Stimulated activated CD4-positive, alpha-beta T cell treated with anti-CD3 and anti-CD28 coated beads, Interleukin-1b, Interleukin-23, amount 100 ng/mL, for 24 hours (primary cell): ENCODE data around the gene PAPOLB.
"Not testable (repeated sequence)": the region's sequence is repeated elsewhere in the genome, so short reads cannot be mapped to it uniquely, and the experiment has no call there.

Experiments
- DNase-seq, 4 experiments: peaks; one replicate each; pipeline ENCODE4 v3.0.0-alpha.2; 2020; ENCODE audit warnings: low read depth in 4 of 4, low spot score in 1 of 4

The PAPOLB gene

DNA sequence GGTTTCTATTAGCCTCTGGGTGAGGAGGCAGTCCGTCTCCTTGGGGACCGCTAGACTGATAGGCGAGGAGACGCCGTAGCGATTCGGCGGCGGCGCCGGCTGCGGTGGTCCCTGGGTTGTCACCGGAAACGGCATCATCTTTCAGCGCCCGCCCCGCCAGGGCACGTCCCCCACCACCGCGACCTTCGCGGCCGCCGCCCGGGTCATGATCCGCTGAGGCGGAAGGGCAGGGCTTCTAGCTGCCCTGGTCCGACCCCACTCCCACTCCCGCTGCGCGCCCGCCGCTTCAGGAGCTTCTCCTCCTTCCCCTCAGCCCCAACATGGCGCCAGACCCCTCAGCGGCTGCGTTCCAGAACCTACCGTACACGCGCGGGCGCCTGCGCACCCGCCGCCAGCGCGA is at the start of gene PAPOLB:
PAPOLB (minus strand) TSS at position 358 of the 400 bp plus-strand sequence; CDS start at position 138, 220 bp downstream.
- DNase-seq = no peak

DNA sequence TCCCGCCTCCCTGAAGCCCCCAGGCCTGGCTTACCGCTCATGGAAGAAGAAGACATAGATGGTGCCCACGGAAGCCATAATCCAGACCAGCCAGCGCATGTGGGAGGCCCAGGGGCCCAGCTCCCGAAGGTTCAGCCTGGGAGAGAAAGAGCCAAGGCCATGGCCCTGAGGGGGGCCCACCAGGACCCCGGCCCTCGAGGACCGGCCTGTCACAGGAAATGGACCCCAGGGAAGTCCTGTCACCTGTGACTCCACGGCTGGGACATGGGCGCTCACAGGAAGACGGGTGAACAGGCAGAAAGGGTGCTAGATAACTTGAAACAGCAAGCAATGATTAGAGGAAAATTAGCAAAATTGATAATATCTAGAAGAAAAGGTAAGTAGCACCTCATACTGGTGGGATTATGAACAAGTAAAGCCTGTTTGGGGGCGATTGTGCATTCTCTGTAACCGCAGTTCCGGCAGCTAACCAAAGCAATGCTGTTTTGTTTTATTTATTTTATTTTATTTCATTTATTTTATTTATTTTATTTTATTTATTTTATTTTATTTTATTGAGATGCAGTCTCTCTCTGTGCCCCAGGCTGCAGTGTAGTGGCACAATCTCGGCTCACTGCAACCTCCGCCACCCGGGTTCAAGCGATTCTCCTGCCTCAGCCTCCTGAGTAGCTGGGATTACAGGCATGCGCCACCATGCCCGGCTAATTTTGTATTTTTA is 49.4 kb upstream of the PAPOLB start:
- no peak for DNase-seq

DNA sequence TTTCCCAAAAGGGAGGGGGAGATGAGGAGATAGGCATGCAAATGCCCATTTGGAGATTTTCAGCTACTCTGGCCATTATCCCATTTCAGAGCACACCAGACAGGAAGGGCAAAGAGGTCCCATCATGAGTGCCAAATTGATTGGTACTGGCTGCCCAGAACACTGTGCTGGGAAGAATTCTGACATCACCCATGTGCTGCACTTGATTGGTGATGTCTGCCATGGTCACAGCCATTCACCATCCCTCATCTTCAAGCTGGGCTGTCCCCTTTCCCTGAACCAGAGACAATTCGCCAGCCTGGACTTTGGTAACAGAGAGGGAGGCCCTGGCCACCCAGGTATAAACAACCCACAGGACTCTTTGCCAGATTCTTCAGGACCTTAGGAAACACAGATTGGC is 44.9 kb upstream of the PAPOLB start:
- no peak for DNase-seq

DNA sequence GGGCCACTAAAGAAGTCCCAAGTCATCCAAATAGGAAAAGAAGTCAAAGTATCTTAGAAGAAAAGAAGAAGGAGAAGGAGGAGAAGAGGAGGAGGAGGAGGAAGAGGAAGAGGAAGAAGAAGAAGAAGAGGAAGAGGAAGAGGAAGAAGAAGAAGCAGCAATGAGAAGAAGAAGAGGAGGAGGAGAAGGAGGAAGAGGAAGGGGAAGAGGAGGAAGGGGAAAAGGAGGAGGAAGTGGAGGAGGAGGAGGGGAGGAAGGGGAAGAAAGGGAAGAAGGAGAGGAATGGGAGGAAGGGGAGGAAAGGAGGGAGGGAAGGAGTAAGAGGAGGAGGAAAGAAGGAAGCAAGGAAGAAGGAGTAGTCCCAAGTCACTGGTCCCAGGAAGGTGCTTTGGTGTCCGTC is 43.3 kb upstream of the PAPOLB start:
- DNase-seq = no peak

DNA sequence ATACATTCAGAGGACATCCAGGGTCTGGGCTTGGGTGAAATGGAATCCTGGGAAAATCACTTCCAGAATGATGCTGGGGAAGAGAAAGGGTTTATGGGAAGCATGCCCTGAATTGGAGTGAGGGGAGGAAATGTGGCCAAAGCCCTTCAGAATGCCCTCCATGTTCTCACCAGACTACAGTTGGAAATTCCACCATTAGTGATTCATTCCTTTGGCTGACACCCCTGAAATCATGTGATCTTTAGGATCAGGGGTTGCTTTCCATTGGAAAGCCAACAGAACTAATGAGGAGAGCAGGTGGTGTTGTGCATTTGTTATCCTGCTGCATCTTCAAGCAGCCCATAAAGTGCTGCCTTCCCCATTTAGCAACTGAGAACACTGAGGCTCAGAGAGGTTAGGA is 42.5 kb upstream of the PAPOLB start:
- no peak for DNase-seq

DNA sequence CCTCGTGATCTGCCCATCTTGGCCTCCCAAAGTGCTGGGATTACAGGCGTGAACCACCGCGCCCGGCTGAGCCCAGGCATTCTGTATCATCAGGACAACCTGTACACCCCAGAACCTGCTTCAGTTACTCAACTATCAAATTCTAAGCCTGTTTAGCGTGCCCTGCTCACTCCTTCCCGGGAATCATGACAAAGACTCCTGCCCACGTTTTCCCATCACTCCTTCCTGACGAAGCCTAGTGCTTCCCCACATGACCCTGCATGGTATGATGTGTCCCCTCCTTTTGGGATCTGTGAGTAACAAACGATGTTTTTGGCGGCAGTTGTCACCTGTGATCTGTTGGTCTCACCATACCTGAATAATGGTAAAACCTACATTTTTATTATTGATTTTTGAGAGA is 33.9 kb upstream of the PAPOLB start:
- no peak for DNase-seq

DNA sequence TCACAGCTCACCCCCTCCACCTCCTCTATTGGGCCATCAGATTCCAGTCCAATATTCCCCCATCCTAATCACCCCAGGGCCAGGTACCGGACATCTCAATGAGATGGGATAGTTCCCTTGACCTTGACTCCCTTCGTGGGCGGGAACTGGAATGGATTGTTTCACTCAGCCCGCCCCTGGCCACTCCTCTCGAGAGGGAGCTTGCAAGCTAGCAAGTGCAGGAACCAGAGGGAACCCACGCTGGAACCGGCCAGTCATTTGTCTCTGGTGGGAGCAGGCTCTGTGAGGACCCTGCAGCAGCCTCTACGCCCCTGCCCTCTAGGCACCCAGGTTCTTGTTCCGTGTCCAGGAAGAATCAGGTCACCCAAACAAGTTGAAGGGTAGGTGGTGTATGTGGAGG is 32.7 kb upstream of the PAPOLB start:
- DNase-seq = no peak

DNA sequence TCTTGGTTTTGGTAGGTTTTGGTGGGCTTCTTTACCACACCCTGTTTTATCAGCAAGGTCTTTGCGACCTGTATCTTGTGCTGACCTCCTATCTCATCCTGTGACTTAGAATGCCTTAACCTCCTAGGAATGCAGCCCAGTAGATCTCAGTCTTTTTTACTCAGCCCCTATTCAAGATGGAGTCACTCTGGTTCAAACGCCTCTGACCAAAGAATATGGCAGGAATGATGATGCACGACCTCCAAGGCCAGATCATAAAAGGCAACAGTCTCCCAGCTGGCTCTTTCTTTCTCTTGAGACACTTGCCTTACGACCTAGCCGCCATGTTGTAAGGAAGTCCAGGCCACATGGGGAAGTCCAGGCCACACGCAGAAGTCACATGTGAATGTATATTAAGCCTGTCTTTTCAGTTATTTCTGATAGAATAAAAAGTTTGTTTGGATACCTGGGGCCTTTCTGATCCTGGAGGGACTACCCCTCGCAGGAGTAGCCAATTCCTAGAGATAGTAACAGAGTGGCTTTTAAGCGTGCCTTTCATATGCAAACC is 32.2 kb upstream of the PAPOLB start:
- DNase-seq = no peak

DNA sequence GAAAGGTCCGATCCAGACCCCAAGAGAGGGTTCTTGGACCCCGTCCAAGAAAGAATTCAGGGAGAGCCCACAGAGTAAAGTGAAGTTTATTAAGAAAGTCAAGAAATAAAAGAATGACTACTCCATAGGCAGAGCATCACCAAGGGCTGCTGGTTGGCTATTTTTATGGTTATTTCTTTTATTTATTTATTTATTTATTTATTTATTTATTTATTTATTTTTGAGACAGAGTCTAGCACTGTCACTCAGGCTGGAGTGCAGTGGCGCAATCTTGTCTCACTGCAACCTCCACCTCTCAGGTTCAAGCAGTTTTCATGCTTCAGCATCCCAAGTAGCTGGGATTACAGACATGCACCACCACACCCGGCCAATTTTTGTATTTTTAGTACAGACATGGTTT is 31.4 kb upstream of the PAPOLB start:
- DNase-seq = not testable (repeated sequence)

DNA sequence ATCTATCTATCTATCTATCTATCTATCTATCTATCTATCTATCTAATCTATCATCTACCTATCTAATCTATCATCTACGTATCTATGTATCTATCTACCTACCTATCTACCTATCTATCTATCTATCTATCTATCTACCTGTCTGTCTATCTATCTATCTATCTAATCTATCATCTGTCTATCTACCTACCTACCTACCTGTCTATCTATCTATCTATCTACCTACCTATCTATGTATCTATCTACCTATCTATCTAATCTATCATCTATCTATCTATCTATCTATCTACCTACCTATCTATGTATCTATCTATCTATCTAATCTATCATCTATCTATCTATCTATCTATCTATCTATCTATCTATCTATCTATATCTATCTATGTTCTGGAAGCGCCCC is 29.7 kb upstream of the PAPOLB start:
- DNase-seq = not testable (repeated sequence)

DNA sequence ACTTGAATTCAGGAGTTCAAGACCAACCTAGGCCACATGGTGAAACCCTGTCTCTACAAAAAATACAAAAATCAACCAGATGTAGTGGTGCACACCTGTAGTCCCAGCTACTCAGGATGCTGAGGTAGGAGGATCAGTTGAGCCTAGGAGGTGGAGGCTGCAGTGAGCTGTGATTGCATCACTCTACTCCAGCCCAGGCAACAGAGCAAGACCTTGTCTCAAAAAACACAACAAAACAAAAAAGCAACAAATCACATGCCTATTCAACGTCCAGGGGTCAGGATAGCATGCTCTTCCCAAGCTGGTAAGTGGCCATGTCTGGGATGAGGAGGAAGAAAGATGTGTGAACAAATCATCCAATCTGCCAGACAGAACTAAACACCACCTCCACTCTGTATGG is 27.9 kb upstream of the PAPOLB start:
- no peak for DNase-seq

DNA sequence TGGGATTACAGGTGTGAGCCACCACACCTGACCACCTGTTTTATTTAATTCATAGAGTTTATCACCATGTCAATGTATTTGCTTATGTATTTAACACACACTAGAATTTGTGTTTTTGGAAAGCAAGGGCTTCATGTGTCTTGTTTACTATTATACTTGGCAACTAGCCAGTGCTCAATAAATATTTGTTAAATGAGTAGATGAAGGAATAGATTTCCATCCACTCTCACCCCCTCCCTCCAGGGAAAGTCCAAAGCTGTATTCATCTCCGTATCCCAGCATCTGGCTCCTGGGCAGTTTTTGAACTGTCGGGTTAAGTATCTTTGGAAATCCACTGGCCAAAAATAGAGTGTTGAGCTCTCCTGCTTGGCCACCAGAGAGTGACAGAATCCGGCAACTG is 26.3 kb upstream of the PAPOLB start:
- DNase-seq = no peak

DNA sequence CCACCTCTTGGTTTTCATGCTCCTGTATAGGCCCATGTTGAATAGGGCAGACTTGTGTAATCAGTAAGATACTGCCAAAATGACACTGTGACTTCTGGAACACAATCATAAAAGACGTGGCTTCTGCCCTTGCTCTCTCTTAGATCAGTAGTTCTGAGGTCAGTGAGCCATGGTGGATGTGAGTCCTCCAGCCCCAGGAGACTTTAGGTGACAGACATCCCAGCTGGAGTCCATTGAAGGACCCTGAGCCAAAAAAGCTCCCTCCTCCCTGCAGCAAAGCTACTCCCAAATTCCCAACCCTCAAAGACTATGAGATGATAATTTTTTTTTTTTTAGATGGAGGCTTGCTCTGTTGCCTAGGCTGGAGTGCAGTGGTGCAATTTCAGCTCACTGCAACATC is 24.8 kb upstream of the PAPOLB start:
- no peak for DNase-seq

DNA sequence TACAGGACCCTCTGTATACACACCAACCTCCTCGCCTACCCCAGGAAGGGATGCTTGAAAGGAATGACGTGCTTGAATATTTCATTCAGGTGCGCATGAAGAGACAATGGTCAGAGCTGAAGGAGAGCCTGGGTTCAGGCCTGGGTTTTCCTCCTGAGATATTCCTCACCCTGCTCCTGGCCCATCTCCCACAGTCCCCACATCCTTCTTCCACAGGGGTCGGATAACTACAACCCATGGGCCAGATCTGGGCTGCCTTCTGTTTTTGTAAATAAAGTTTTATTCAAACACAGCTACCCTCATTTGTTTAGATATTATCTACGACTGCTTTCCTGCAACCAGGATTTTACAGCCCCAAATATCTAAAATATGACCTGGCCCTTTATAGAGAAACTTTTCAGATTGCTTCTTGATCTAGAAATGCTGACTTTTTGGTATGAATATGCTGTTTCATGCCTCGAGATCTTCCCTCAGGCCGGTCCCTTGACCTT is 23.5 kb upstream of the PAPOLB start:
- no peak for DNase-seq

DNA sequence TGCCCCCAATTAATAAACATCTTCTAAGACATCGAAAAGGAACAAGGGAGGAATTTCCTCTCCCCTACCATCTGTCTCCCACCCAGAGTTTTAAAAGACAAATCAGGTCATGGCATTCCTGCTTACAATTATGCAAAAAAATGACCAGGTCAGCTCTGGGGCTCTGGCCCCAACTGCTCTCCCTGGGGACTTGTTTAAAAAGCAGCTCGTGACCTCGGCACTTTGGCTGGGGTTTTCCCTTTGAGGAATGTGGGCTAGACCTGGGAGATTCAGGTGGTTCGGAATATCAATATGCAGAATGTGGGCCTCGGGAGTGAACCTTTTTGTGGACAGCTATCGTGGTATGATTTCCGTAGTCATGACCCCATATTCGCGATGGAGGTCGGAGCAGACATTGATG is 22.3 kb upstream of the PAPOLB start:
- no peak for DNase-seq

DNA sequence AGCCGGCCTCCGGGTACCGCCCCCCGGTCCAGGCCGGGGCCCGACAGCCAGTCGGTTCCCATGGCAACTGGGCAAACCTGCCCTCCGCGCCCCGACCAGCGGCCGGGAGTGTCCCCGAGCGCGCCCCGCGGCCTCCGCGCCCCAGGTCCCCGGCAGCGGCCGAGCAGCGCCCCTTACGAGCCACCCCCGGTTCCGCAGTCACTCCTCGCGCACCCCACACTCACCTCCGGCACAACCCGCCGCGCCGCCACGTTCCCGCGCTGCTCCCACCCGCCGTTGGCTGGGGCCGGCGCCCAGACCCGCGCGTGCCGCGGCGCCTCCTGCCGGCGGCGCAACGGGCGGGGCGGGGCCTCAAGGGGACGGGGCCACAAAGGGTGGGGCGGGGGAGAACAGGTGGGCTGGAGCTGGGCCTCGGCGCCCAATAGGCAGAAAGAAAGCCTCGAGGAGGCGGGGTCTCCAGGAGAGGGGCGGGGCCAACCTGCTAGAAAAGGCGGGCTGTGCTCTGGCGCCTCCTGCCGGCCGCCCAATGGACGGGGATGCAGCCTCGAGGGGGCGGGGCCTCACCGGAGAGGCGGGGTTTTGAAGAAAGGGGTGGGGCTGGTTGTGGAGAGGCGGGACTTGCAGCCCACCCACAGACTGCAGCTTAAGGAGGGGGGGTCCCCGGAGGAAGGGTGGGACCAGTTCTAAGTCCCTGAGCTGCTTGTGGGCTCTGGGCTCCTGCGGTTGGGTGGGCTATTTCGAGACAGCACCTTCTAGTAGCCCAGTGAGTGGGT is 21.7 kb upstream of the PAPOLB start, which contains the start of gene RADIL:
RADIL (minus strand) TSS at position 345 of the 773 bp plus-strand sequence. CDS start 5,577 bp downstream, outside the sequence.
- peak; percentile 69 to 90 (median 80) for DNase-seq

DNA sequence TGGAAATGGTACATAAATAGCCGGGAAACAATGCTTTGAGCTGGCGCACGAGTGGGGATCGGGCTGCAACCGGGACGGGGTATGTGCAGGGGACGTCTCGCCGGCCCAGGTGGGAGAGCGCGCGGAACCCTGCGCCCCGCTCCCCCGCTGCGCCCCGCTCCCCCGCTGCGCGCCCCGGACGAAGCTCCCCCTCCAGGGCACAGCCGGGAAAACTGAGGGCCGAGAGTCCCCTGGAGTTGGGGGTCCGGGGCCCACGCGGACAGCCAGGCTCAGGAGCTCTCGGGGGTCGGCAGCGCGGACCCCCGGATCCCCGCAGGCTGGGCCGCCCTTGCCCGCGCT is 21.2 kb upstream of the PAPOLB start:
- DNase-seq = no peak

DNA sequence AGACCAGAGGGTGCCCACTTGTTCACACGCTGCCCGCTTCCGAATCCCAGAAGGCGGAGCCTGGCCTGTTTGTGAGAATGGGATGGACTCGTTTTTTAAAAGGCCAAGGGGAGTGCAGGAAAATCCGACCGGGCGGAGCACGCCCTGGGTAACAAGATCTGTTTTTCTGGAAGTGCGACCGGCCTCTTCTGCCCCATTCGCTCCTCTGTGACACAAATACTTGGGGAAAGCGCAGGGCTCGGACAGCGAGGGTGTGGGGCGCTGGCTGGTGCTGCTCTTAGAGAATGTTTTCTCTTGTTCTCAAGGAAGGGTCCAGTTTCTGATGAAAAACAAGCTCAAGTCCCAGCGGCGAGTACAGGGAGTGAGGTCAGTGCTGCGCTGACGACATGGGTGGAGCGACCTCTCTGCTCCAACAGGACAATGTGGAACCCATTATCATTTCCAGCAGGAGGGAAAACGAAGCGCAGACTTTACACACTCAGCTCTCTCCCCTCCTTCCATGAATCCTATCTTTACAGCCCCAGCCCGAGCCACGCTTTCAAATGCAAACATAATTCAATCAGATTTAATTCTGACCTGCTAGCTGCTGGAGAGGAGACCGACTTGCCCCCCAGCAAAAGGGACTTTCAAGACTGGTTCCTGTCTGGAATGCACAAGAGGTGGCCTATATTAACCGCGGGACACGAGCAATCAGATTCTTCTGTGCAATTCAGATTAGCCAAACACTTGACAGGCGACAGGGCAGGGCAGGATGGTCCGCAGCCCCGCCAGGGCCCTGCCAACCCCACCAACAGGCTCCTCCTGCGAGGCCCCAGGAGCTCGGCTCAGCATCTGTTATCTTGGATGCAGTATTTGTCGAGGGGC is 20.6 kb upstream of the PAPOLB start:
- no peak for DNase-seq

DNA sequence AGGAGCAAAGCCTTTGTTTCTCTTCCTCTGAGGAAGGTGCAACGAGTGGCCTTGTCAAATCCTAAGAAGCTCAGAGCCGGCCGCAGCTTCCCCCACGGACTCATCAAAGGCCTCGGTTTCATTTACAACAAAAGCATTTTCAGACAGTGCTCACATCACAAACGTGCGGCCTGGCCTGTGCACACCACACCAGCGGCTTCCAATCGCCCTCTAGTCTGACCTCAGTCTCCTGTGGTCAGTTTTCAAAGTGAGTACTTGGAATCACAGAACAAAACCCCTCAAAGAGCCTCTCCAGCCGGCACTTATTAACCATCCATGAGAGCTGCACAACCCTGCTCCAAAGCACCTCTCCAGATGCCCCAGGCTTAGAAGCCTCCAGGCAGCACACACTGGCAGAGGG is 18.4 kb upstream of the PAPOLB start:
- DNase-seq = no peak

DNA sequence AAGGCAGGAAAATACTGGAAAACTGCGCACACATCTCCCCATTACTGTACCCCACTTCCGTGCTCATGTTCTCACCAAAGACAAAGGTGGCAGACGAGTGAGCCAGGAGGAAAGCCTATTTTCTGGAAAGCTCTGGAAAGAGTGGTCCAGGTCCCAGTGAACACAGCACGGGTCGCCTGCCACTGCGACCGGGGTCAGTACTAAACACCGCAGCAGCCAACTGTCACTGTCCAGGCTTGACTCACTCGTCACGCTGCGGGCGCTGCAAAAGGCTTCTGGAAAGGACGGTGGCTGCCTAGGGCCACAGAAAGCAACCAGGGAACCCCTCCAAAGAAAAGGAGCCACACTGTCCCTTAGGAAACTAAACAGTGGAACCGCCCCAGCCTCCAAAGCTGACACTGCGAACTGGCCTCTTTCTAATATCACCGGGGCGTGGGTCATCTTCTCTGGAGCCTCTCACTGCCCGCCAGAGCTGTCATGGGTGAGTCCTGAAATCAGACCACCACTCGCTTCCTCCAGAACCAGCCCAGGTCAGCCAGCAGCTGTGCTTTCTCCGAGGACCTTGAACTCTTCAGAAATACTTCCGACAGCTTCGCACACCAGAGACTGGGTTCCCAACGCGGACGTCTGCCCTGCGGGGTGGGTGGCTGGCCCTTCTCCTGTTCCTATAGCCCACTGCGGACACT is 17.7 kb upstream of the PAPOLB start:
- DNase-seq = no peak
